SKM-1 treated with dmso at 0.1 percent for 144 hours (cell line): Measurements from ENCODE around the gene C5orf52.
"Not testable (repeated sequence)": the region's sequence is repeated elsewhere in the genome, so short reads cannot be mapped to it uniquely, and the experiment has no call there.

ENCODE experiments used
- DNase-seq: peaks from one replicate; lab custom pipeline; 2025; ENCODE audit not compliant: unreplicated experiment; lab: John Stamatoyannopoulos, UW

C5orf52 gene

DNA sequence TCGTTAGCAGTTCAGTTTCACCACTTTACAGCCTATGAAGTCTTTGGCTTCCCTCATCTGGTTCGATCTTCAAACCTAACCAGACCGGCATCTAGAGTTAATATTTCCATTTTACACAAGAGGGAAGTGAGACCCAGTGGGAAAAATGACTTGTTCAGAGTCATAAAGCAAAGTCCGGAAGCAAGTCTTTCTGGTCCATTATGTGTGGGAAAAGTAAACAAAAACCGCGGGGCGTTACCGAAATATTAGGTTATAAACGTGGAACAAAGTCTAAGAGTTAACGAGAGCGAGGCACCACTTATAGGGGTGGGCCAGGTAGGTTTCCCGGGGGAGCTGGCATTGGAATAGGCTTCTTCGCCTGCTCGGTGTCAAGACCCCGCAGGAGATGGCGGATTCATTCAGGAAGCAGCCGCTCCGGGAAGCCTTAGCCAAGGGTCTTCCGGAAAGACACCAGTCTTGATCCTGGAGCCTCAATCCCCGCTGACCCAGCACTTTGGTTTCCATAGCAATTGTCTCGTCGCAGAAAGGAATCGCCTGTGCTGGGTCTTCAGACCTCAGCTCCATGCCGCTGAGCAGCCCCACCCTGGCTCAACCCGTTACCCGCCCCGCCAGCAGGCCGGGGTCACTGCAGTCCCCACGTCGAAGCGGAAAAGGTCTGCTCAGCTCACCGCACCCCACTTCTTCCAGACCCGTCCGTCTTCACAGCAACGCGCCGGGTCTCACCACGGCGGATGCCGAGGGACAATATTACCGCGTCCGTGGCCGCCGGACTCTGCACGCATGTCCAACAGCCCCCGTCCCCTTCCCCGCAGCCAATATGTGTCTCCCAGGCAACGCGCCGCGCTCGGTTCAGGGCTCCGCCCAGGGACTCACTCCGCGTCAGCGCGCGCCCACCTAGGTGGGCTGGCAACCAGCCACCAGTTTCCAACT is at the start of gene C5orf52:
C5orf52 (plus strand) TSS at position 872 of the 930 bp plus-strand sequence. CDS start 82 bp downstream, outside the sequence.
- DNase-seq = no peak

DNA sequence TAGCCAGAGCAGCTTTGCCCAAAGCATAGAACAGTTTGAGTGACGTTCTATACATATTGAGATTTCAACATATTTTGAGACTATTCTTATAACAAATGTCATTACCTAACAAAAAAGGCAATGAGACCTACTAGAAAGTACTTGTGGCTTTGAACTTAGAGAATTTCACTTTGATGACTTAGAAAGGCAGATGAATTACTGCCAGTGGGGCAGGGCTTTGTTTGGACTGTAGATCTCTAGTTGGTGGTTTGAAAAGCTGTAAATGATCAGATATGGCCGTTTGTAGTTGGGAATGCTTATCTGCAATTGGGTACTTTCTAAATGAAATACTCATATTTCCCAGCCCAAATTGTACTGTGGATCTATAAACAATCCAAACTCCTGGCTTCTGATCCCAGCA is 47.2 kb upstream of the C5orf52 start:
- DNase-seq = no peak

DNA sequence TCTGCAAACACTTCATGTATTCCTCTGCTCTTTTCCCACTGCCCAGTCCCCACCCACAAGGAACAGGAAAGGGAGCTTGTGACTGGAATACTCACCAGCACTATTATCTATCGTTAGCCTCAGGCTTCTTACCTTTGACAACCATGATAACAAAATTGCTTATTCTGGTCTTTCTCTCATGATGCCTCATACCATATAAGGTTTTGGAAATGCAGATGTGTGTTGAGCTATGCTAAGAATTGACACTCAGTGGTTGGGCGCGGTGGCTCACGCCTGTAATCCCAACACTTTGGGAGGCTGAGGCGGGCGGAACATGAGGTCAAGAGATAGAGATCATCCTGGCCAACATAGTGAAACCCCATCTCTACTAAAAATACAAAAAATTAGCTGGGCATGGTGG is 44.5 kb upstream of the C5orf52 start:
- no peak for DNase-seq

DNA sequence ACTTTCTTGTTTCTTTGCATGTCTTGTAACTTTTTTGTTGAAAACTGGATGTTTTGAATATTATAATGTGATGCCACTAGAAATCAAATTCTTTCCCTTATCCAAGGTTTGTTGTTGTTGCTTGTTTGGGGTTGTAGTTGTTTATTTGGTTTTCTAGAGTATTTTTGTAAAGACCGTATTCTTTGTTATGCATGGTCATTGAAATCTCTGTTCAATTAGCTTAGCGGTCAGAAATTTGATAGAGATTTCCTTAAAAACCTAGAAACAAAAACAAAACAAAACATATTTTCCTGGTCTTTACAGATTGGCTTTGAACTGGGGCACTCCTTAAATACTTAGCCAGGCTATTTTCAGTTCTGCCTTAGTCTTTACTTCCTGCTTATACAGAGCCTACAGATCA is 41.0 kb upstream of the C5orf52 start:
- no peak for DNase-seq

DNA sequence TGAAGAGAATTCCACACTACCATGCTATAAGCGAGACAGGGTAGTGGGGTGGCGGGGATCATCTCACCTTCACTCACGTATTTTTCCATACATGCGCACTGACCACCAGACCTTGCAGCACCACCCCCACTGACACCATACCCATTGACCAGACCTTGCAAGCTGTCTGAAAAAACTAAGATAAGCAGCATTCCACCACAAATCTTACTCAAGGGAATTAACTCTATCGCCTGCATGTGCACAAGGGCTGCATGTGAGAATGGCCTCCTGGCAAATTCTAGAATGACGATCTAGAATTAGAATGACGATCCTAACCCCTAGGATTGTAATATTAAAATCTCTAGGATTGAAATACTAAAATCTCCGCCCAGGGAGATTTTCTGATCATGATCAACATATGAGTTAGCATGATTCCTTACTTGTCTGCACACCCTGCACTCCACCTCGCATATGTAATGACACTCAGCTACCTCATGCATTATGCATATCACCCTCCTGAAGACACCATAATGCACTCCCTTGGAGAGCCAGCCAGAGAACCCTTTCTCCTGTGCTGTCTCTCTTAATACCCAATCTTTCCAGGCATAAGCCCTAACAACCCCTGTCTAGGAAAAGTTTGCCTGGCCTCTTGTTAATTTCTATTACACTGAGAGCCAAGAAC is 30.8 kb upstream of the C5orf52 start:
- no peak for DNase-seq

DNA sequence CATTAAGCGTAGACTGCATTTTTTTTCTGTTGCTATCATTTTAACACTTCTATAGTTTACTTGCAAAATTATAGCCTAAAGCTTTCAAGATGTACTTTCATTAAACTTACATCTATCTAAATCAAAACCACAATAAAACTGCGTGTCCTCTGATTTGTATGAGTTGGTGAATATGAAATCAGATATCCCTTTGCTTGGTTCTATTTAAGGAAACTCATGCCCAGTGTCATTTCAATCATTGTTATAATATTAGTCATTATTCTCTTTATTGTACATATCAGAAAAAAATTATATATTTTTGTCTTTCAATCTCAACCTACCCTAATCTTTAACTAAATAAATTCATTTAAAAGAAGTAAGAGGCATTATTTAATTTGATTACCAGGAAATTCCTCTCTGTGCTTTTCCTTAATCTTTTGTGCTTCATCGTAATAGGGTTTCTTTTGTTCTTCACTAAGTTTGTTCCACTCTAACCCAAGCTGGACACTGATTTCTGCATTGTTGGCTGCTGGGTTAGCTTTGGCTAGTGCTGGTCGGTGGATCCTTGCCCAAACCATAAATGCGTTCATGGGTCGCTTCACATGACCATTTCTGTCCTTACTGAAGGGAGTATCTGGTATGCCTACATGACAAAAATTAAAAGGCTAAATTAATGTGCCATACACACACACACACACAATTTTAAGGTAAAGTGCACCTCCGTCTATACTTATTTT is 22.9 kb upstream of the C5orf52 start:
- no peak for DNase-seq

DNA sequence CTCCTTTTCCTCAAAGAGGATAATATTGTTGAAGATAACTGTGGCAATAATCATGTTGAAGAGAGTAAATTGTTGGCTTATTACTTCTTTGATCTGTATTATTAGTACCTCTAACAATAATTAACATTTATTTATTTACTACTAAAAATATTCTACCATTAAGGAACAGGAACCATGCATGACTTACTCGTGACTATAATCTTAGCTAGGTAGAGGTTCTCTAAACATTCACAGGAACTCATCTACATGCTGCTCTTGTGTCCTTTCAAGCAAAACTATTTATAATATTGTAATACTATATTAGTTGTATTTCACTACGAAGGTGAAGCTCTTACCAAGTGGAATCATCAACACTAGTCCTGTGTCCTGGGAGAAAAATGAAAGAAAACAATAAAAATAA is 22.2 kb upstream of the C5orf52 start:
- DNase-seq = no peak

DNA sequence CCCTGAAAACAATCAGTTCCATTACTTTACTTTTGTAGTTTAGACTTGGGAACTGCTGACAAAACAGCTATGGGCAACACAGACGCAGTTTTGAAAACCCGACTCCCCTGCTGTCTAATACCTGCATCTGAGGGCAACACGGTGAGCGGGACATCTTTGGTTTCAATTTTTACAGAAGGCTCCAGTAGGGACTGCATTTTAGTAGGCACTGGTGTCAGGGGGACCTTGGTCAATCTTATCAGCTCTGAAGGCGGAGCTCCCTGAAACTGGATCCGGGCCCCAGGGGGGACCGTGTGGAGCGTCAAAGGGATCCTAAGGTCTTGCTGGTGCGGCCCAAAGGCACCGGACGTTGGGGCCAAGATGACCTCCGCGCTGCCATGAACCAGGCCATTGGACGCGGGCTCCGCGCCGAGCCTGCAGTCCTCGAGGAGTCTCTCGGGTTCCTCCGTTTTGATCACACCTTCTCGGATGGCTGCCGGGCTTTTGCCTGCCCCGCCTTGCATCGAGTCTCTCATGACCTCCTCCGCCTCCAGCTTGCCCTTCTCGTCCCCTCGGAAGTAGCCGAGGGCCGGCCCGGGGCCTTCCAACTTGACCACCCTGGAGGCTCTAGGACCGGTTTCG is 20.2 kb upstream of the C5orf52 start:
- no peak for DNase-seq

DNA sequence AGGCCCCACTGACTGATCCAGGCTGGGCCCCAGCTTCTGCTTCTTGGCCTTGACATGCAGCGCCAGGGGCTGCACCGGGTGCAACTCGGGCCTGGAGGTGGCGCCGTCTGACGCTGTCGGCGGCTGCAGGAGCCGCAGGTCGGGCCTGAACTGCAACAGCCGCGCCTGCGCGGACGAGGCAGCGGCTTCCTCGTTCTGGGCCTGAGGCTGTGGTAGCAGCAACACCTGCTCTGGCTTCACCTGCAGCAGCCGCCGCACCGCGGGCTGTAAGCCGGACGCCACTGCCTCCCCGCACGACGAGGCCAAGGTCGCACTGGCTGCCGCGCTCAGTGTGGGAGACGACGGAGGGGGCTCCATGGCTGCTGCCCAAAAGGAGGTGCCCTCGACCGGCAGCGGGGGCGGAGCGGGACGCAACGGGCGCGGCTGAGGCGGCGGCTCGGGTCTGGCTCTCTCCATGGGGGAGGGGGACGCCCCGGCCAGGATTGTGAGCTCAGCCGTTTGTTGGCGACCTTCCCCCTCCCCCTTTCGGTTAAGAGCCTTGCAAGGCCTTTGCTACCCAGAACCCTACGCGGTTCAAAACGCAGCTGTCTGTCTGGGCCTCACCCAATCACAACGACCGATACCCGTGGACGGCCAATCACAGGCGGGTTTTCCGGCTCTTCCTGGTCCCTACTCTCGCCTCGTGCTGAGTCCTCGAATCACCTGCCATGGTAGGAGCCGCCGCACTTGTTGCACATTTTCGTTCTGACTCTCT is 19.5 kb upstream of the C5orf52 start:
- DNase-seq = no peak

DNA sequence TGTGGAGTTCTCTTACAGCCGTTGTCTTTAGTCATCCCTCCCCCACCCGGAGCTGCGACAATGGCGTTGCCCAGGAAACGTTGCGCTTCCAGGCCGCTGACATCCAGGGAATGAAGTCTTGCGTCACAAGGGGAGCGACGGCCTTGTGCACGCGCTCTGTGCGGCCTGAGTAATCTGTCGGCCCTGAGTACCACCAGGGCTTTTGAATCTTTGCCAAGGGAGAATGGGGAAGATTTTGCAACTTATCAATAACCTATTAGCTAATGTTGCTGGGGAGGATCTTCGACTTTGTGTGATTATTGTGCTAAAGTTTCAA is 19.0 kb upstream of the C5orf52 start, which contains the start of gene SOX30:
SOX30 (minus strand) TSS at position 62 of the 316 bp plus-strand sequence. CDS start 360 bp downstream, outside the sequence.
- DNase-seq = no peak

DNA sequence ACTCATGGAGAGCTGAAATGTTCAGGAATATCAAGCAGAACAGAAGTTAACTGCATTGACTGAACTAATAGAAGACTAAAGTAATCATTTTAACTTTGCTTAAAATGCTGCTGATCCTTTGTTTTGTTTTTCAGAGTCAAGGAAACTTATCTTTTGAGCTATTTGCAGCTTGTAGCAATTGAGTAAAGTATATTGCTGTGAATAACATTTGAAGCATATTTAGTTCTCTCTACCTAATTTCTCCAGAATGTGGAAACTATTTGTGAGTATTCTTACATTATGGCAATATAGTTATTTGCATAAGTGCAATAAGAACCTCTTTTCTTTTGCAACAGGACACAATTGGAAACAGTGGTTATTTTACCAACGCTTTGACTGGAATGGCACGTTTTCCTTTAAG is 13.8 kb upstream of the C5orf52 start:
- DNase-seq = no peak

DNA sequence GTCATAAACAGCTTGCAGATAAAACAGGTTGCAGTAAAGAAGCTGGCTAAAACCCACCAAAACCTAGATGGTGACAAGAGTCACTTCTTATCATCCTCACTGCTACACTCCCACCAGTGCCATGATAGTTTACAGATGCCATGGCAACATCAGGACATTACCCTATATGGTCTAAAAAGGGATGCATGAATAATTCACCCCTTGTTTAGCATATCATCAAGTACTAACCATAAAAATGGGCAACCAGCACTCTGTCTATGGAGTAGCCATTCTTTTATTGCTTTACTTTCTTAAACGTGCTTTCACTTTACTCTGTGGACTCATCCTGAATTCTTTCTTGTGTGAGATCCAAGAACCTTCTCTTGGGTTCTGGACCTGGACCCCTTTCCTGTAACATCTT is 12.4 kb upstream of the C5orf52 start:
- DNase-seq = no peak

DNA sequence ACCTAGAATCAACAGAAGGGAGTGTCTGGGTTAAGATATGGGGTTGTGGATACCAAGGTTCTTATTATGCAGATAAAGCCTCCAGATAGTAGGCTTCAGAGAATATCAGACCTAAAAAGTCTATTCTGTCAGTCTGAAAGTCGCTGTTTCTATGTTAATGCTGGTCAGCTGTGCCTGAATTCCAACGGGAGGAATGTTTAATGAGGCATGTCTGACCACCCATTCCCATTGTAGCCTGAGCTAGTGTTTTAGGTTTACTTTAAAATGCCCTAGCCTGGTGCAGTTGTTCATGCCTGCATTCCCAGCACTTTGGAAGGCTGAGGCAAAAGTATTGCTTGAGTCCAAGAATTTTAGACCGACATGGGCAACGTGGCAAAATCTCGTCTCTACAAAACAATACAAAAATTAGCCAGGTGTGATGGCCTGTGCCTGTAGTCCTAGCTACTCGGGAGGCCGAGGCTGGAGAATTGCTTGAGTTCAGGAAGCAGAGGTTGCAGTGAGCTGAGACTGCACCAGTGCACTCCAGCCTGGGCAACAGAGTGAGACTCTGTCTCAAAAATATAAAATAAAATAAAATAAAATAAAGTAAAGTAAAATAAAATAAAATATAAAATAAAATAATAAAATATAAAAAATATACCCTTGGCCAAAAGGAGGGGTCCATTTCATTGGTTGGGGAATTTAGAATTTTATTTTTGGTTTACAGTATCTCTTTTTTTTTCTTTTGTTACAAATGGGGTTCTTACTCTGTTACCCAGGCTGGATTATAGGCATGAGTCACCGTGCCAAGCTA is 11.3 kb upstream of the C5orf52 start:
- no peak for DNase-seq

DNA sequence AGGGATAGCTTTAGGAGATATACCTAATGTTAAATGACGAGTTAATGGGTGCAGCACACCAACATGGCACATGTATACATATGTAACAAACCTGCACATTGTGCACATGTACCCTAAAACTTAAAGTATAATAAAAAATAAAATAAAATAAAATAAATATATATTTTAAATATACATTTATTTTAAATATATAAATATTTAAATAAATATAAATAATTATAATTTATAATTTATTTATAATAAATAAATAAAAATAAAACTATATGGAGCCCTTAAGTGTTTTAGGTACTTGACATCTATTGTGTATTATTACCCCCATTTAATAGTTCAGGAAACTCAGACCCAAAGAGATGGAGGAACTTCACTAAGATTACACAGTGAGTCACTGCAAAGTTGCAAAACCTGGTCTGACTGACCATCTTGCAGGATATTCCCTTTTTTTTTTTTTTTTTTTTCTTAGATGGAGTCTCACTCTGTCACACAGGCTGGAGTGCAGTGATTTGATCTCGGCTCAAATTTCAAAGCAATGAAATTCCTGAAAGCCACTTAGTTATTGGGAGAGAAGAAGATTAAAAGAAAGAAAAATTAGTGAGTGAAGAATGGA is 5.8 kb upstream of the C5orf52 start:
- DNase-seq = peak; percentile 67

DNA sequence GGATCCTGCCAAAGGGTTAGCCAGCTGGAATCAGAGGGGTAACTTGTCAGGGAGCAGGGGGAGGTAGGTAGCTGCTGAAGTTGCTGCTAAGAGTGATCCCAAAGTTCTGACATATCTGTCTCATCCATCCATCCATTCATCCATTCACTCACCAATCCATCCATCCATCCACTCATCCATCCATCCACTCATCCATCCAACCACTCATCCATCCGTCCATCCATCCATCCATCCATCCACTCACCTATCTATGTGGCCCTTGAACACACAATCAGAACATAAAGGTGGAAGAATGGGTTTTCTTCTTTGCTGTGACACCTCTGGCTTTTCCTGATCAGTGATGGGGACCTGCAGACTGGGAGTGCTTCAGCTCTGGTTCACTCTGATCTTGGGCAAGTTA is 3.0 kb upstream of the C5orf52 start:
- no peak for DNase-seq

DNA sequence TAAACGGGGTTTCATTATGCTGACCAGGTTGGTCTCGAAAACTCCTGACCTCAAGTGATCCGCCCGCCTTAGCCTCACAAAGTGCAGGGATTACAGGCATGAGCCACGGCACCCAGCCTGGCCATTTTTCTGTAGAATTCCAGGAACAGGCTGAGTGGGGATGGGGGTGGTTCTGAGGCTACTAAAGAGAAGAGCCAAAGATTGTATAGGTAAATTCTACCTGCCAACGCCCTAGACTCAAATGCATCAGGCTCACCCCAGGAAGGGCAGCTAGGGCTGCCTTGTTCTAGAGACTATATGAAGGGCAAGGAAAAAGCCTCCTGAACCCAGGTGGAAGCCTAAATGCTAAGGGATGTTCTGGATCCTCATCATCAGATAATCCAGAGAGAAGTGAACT is 1.6 kb upstream of the C5orf52 start:
- no peak for DNase-seq

DNA sequence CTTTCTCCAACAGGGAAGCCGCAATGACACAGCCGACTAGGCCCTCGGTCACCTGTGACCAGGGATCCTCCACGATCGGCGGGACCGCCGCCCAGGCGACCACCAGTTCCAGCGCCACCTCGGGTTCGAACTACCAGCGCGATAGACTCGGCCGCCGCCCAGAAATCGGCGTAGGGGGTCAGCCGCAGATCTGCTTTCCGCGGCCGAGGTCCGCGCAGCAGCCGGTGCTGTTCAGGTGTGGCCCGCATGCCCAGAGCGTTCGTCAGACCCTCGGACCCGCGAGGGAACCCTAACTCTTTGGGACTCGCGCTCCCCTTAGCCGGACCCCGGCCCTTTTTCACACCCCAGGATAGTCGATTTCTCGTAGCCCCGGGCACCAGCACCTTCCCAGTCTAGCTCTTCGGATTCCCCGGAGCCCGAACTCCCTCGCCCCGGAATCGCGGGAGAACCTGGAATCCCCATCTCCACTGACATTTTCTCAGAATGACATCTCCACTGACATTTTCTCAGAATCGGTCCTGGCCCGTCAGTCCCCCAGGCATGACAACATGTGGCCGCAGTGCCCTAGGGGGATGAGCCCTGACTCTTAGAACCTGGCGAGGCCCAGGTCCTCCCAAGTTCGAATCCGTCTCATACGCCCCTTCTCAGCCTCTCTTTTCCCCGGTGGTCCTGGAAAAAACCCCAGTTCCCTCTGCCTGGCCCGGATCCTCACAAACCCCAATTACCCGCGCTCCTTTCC is 428 bp downstream of the C5orf52 start:
- DNase-seq = no peak

DNA sequence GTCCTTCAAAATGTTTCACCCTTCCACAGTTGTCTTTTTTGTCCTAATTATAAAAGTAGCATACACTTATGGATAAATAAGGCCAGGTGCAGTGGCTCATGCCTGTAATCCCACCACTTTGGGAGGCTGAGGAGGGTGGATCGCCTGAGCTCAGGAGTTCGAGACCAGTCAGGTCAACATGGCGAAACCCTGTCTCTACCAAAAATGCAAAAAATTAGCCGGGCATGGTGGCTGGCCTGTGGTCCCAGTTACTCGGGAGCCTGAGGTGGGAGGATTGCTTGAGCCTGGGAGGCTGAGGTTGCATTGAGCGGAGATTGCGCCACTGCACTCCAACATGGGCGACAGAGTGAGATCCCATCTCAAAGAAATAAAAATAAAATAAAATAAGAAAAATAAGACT is 1.6 kb downstream of the C5orf52 start:
- DNase-seq = no peak

DNA sequence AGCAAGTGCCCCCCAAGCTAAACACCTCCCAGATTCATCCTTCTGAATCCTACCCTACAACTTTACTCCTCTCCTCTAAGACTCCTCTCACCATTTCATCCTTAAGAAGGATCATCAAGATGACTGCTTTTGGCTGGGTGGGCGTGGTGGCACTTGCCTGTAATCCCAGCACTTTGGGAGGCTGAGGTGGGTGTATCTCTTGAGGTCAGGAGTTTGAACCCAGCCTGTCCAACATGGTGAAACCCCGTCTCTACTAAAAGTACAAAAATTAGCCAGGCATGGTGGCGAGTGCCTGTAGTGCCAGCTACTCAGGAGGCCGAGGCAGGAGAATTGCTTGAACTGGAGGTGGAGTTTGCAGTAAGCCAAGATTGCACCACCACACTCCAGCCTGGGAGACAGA is 3.0 kb downstream of the C5orf52 start:
- DNase-seq = not testable (repeated sequence)
